ENCODE data around the gene EXOC6B. TPM values are rescaled to one million over a fixed set of nuclear protein-coding genes. Genes with fewer than 3 reads are reported as not detected.
A peak's percentile ranks its signal among the peaks of the same experiment; 100 is the strongest.

Gene EXOC6B
- total RNA-seq, 1 experiment from 2014 or later, result 34.3 TPM

DNA sequence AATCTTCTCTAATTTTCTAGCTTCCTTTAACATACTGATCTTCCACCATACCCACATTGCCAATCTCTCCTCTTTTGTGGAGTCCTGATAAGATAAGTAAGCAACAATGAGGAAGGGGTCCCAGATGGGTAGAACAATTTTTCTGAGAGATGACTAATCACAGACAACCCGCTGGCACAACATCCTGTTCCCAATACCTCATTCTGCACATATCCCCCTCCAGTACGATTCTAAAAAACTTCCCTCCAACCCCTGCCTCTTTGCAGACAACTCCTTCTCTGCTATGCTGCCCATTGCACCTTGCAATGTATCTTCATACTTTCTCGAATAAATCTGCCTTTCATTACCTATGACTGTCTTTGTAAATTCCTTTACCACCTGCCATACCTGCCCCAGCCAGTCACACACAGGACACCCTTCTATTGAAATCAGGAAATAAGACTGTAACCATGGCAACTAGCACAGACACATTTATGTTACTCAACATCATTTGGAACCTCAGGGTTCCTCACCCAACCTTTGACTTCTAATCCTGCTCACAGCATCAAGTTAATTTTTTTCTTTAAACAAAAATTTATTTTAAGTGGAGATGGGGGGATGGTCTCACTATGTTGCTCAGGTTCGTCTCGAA is 7.4 kb upstream of the EXOC6B start:
- H2AFZ ChIP-seq, result no peak overlapping the region
- H3K27me3 ChIP-seq (ENCODE audit: insufficient read depth, low read depth), result no peaks in the 10 kb centered on the region
- no peak overlapping the region for H3K4me2 ChIP-seq
- POLR2A ChIA-PET (ENCODE audit: unreplicated experiment), result interaction anchor here (0.6 kb wide), 1 partner anchor 38 kb away, joined by 4 read pairs; no protein-coding TSS in a partner anchor
- BruUV-seq (replicated peaks), result no TSS peak
- intact Hi-C loops (cut with micrococcal nuclease; ENCODE audit: unreplicated experiment), result no loop called here
- H3K36me3 ChIP-seq (ENCODE audit: low read depth), result no peaks in the 10 kb centered on the region
- H3K9me3 ChIP-seq (ENCODE audit: insufficient read depth, low read depth), result peaks cover 5% of the 10 kb centered on the region; the same call in 1 of the 2 replicates
- DNase-seq, result no peak
- H3K9me2 ChIP-seq (ENCODE audit: insufficient read depth), result no peaks in the 10 kb centered on the region
- TF ChIP-seq, protein P1, sequence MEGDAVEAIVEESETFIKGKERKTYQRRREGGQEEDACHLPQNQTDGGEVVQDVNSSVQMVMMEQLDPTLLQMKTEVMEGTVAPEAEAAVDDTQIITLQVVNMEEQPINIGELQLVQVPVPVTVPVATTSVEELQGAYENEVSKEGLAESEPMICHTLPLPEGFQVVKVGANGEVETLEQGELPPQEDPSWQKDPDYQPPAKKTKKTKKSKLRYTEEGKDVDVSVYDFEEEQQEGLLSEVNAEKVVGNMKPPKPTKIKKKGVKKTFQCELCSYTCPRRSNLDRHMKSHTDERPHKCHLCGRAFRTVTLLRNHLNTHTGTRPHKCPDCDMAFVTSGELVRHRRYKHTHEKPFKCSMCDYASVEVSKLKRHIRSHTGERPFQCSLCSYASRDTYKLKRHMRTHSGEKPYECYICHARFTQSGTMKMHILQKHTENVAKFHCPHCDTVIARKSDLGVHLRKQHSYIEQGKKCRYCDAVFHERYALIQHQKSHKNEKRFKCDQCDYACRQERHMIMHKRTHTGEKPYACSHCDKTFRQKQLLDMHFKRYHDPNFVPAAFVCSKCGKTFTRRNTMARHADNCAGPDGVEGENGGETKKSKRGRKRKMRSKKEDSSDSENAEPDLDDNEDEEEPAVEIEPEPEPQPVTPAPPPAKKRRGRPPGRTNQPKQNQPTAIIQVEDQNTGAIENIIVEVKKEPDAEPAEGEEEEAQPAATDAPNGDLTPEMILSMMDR (conservative IDR thresholded peaks at IDR 0.05), result no peak
- TF ChIP-seq EZH2 (IDR thresholded peaks at IDR 0.05; ENCODE audit: low read depth), result no peak
- H3K4me3 ChIP-seq, result no peak overlapping the region
- peaks cover 9% of the 10 kb centered on the region for H3F3A ChIP-seq (ENCODE audit: insufficient read depth, low read depth)
- CTCF ChIA-PET, result no interaction called here
- no peaks in the 10 kb centered on the region for H4K20me1 ChIP-seq (ENCODE audit: insufficient read depth)
- H3K27ac ChIP-seq, result no peak overlapping the region
- peaks cover 15% of the 10 kb centered on the region for H3K4me1 ChIP-seq (replicated peaks; ENCODE audit: insufficient read depth)
- no peaks in the 10 kb centered on the region for H3K79me2 ChIP-seq (ENCODE audit: low read depth)

DNA sequence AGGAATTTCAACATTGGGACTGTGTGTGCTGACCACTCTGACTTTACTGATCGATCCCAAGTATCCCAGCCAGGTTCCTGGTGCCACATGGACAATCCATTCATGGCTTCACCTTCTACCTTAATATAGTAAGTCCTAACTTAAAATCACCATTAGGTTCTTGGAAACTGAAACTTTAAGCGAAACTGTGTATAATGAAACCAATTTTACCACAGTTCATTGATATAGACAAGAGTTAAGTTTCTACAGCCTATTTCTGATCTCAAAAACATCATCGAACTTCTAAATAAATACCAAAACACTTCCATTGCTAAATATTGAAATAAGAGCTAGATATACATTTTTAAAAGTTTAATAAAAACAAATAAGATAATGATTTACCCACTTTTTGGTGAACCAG is 4.4 kb upstream of the EXOC6B start:
- ChIA-PET POLR2A (ENCODE audit: unreplicated experiment) (no interaction called here), CTCF (no interaction called here)
- peaks cover under 1% of the 10 kb centered on the region; the same call in 1 of the 2 replicates for H3K79me2 ChIP-seq (ENCODE audit: low read depth)
- no peaks in the 10 kb centered on the region for H4K20me1 ChIP-seq (ENCODE audit: insufficient read depth)
- intact Hi-C loops (cut with micrococcal nuclease; ENCODE audit: unreplicated experiment), result no loop called here
- H2AFZ ChIP-seq, result no peak overlapping the region
- H3F3A ChIP-seq (ENCODE audit: insufficient read depth, low read depth), result peaks cover 23% of the 10 kb centered on the region
- no TSS peak for BruUV-seq (replicated peaks)
- H3K9me3 ChIP-seq (ENCODE audit: insufficient read depth, low read depth), result peaks cover 5% of the 10 kb centered on the region; the same call in 1 of the 2 replicates
- no peak for TF ChIP-seq EZH2 (IDR thresholded peaks at IDR 0.05; ENCODE audit: low read depth)
- TF ChIP-seq, protein P1 (conservative IDR thresholded peaks at IDR 0.05), result no peak
- H3K4me1 ChIP-seq (replicated peaks; ENCODE audit: insufficient read depth), result peaks cover 38% of the 10 kb centered on the region
- no peaks in the 10 kb centered on the region for H3K36me3 ChIP-seq (ENCODE audit: low read depth)
- no peak overlapping the region for H3K4me2 ChIP-seq
- DNase-seq, result no peak
- H3K27ac ChIP-seq, result no peak overlapping the region
- no peak overlapping the region for H3K4me3 ChIP-seq
- H3K9me2 ChIP-seq (ENCODE audit: insufficient read depth), result no peaks in the 10 kb centered on the region
- H3K27me3 ChIP-seq (ENCODE audit: insufficient read depth, low read depth), result no peaks in the 10 kb centered on the region

DNA sequence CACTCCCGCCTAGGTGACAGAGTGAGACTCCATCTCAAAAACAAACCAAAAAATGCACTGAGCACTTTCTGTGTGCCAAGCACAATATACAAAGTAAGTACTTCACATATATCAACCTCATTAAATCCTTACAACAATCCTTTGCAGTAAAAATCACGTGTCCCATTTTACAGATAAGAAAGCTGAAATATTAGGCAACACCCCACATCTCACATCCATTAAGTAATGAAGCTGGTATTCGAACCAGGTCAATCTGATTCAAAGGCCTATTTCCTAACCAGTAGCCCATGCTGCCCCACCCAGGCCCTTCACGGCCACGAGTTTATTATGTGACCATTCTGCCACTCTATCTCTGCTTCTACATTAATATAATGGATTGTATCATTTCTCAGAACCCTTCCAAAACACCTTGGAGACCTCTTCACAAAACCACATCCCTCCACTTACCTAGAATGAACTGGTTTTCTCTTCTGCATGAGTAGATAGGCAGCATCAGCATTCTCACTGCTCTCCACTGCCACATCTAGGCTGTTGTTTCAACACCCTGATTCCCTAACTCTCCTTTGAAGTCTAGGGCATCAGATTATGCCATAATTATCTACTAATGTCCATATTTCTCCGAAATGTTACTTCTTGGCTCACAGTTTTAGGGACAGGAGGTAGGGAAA is 3.1 kb upstream of the EXOC6B start:
- ChIA-PET CTCF (no interaction called here), POLR2A (ENCODE audit: unreplicated experiment) (no interaction called here)
- 0 out of 2 replicates have a peak overlapping the region, but pooled peaks have one; percentile 24 for H2AFZ ChIP-seq
- no peaks in the 10 kb centered on the region for H3K9me2 ChIP-seq (ENCODE audit: insufficient read depth)
- H3K79me2 ChIP-seq (ENCODE audit: low read depth), result peaks cover 12% of the 10 kb centered on the region; the same call in 1 of the 2 replicates
- intact Hi-C loops (cut with micrococcal nuclease; ENCODE audit: unreplicated experiment), result no loop called here
- H3F3A ChIP-seq (ENCODE audit: insufficient read depth, low read depth), result peaks cover 23% of the 10 kb centered on the region
- peak overlapping the region; percentile 78 for H3K27ac ChIP-seq
- H3K4me3 ChIP-seq, result peak overlapping the region; percentile 12; the same call in 1 of the 2 replicates
- TF ChIP-seq, protein P1 (conservative IDR thresholded peaks at IDR 0.05), result no peak
- no peak for TF ChIP-seq EZH2 (IDR thresholded peaks at IDR 0.05; ENCODE audit: low read depth)
- no peaks in the 10 kb centered on the region for H3K27me3 ChIP-seq (ENCODE audit: insufficient read depth, low read depth)
- no peaks in the 10 kb centered on the region for H3K36me3 ChIP-seq (ENCODE audit: low read depth)
- peak overlapping the region; percentile 70 for H3K4me2 ChIP-seq
- H3K9me3 ChIP-seq (ENCODE audit: insufficient read depth, low read depth), result peaks cover 5% of the 10 kb centered on the region; the same call in 1 of the 2 replicates
- H3K4me1 ChIP-seq (replicated peaks; ENCODE audit: insufficient read depth), result peaks cover 49% of the 10 kb centered on the region
- no peaks in the 10 kb centered on the region for H4K20me1 ChIP-seq (ENCODE audit: insufficient read depth)
- DNase-seq, result peak in 1 of 2 experiments; percentile 49
- BruUV-seq (replicated peaks), result no TSS peak
